Adipocyte (in vitro differentiated cells): ENCODE measurements around the gene PDLIM1.

ENCODE experiments used
- DNase-seq: peaks from one replicate; pipeline ENCODE4 v3.0.0-alpha.2; 2015; ENCODE audit warnings: low read depth
- H3K27me3 ChIP-seq: replicated peaks from 2 replicates; pipeline ENCODE4 v1.7.0; 2013; ENCODE audit warnings: mild to moderate bottlenecking, low read length, moderate library complexity; ENCODE audit not compliant: control insufficient read depth, insufficient read depth
- H3K36me3 ChIP-seq: 2 replicates; pipeline ENCODE4 v1.7.0; 2013; ENCODE audit warnings: low read length, mild to moderate bottlenecking, moderate library complexity; ENCODE audit not compliant: control insufficient read depth, insufficient read depth, severe bottlenecking
- H3K4me1 ChIP-seq: 2 replicates; pipeline ENCODE4 v1.7.0; 2013; ENCODE audit warnings: mild to moderate bottlenecking, low read length, moderate library complexity; ENCODE audit not compliant: control insufficient read depth, insufficient read depth
- H3K4me3 ChIP-seq: 2 replicates; pipeline ENCODE4 v1.7.0; 2013; ENCODE audit warnings: mild to moderate bottlenecking, low read length, moderate library complexity
- H3K9ac ChIP-seq: 2 replicates; pipeline ENCODE4 v1.7.0; 2013; ENCODE audit warnings: mild to moderate bottlenecking, low read length, moderate library complexity
- H3K9me3 ChIP-seq: 2 replicates; pipeline ENCODE4 v1.7.0; 2013; ENCODE audit warnings: mild to moderate bottlenecking, low read length, moderate library complexity; ENCODE audit not compliant: control insufficient read depth

Gene PDLIM1

DNA sequence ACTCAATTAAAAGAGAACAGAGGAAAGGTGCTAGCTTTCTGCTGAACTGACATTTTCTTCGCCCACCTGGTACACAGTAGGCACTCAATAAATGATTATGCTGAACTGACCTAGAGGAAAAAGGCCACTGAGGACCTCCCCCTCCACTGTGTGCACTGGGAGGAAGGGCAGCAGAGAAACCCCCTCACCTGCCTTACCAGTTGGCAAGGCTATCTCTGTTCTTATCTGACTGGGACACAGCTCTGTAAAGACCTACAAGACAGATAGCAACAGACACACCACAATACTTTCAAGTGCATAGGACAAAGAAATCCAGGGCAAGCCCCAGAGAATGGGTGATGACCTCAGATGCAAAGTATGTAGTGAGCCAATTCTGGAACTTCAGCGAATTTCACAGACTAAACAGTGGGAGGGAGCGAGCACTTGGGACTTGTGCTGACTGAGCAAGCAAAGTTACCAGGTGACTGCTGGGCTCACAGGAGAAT is 30.4 kb downstream of the PDLIM1 start:
- H3K4me3 ChIP-seq, result no peak overlapping the region
- H3K4me1 ChIP-seq, result peaks cover 16% of the 10 kb centered on the region
- peak overlapping the region; percentile 45 for H3K9ac ChIP-seq
- peak; percentile 80 for DNase-seq
- H3K9me3 ChIP-seq, result no peaks in the 10 kb centered on the region
- H3K27me3 ChIP-seq, result no peaks in the 10 kb centered on the region
- H3K36me3 ChIP-seq, result peaks cover 34% of the 10 kb centered on the region

DNA sequence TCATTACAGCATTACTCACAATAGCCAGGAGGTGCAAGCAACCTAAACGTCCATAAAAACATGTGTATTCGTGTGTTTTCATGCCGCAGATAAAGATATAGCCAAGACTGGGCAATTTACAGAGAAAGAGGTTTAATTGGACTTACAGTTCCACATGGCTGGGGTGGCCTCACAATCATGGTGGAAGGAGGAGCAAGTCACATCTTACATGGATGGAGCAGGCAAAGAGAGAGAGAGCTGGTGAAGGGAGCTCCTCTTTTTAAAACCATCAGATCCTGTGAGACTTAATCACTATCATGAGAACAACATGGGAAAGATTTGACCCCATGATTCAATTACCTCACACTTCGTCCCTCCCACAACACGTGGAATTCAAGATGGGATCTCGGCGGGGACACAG is 33.0 kb downstream of the PDLIM1 start:
- Histone ChIP-seq H3K9me3 (no peaks in the 10 kb centered on the region), H3K4me3 (no peak overlapping the region), H3K36me3 (peaks cover 21% of the 10 kb centered on the region), H3K9ac (no peak overlapping the region), H3K27me3 (no peaks in the 10 kb centered on the region), H3K4me1 (peaks cover 16% of the 10 kb centered on the region)
- no peak for DNase-seq

DNA sequence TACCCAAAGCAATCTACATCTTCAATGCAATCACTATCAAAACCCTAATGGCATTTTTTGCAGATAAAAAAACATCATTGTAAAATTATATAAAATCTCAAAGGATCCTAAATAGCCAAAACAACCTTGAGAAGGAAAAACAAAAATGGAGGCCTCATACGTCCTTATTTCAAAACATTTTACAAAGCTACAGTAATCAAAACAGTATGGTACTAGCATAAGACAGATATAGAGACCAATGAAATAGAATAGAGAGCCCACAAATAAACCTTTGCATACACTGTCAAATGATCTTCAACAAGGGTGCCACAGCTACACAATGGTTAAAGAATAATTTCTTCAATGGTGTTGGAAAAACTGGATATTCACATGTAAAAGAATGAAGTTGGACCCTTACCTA is 34.5 kb downstream of the PDLIM1 start:
- no peak overlapping the region for H3K4me3 ChIP-seq
- H3K27me3 ChIP-seq, result no peaks in the 10 kb centered on the region
- peaks cover 21% of the 10 kb centered on the region for H3K36me3 ChIP-seq
- DNase-seq, result no peak
- no peaks in the 10 kb centered on the region for H3K9me3 ChIP-seq
- peaks cover 12% of the 10 kb centered on the region for H3K4me1 ChIP-seq
- H3K9ac ChIP-seq, result no peak overlapping the region

GRCh38 chr10:95254629-95255028 is 36.2 kb downstream of the PDLIM1 start:
- Histone ChIP-seq H3K9ac (no peak overlapping the region), H3K27me3 (no peaks in the 10 kb centered on the region), H3K36me3 (peaks cover 17% of the 10 kb centered on the region), H3K4me1 (no peaks in the 10 kb centered on the region), H3K9me3 (no peaks in the 10 kb centered on the region), H3K4me3 (no peak overlapping the region)
- DNase-seq, result no peak

DNA sequence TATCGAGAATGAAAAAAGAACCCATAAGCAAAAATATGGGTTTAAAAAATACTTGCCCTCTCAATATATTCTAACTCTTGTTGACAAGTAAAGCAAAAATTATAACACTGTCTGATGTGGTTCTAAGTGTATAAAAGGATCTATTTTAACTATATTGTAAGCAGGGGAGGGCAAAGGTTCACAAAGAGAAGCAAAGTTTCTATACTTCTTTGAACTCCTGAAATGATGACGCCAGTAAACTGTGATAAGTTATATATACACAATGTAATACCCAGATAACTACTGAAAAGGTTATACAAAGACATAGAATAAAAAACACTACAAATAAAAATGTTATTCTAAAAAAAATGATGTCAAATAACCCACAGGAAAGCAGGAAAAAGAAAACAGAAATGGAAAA is 37.1 kb downstream of the PDLIM1 start:
- H3K9me3 ChIP-seq, result no peaks in the 10 kb centered on the region
- H3K36me3 ChIP-seq, result peaks cover 15% of the 10 kb centered on the region
- H3K27me3 ChIP-seq, result no peaks in the 10 kb centered on the region
- H3K9ac ChIP-seq, result no peak overlapping the region
- H3K4me3 ChIP-seq, result no peak overlapping the region
- H3K4me1 ChIP-seq, result peaks cover 1% of the 10 kb centered on the region
- DNase-seq, result no peak

DNA sequence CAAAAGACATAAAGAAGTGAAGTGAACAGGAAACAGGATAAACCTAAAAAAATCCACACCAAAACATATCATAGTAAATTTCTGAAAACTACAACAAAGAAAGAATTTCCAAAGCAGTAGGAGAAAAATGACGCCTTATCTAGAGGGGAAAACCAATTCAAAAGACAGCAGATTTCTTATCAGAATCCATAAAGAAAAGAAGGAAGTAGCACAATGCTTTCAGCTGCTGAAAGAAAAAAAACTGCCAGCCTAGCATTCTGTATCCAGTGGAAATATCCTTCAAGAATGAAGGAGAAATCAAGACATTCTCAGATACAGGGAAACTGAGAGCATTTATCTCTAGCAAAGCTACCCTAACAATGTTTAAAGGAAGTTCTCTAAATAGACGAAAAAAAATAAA is 37.8 kb downstream of the PDLIM1 start:
- no peak overlapping the region for H3K4me3 ChIP-seq
- no peak overlapping the region for H3K9ac ChIP-seq
- peaks cover 4% of the 10 kb centered on the region for H3K4me1 ChIP-seq
- no peak for DNase-seq
- H3K36me3 ChIP-seq, result peaks cover 15% of the 10 kb centered on the region
- no peaks in the 10 kb centered on the region for H3K27me3 ChIP-seq
- H3K9me3 ChIP-seq, result no peaks in the 10 kb centered on the region

- DNase-seq, result no peak
- no peaks in the 10 kb centered on the region for H3K9me3 ChIP-seq
- H3K27me3 ChIP-seq, result no peaks in the 10 kb centered on the region
- H3K4me1 ChIP-seq, result peaks cover 20% of the 10 kb centered on the region
- peaks cover 5% of the 10 kb centered on the region for H3K36me3 ChIP-seq
- H3K9ac ChIP-seq, result no peak overlapping the region
- no peak overlapping the region for H3K4me3 ChIP-seq
Measured at GRCh38 chr10:95250856-95251255, 39.9 kb downstream of the PDLIM1 start.

GRCh38 chr10:95249467-95249866 is 41.3 kb downstream of the PDLIM1 start:
- peaks cover 20% of the 10 kb centered on the region for H3K4me1 ChIP-seq
- DNase-seq, result no peak
- no peak overlapping the region for H3K4me3 ChIP-seq

DNA sequence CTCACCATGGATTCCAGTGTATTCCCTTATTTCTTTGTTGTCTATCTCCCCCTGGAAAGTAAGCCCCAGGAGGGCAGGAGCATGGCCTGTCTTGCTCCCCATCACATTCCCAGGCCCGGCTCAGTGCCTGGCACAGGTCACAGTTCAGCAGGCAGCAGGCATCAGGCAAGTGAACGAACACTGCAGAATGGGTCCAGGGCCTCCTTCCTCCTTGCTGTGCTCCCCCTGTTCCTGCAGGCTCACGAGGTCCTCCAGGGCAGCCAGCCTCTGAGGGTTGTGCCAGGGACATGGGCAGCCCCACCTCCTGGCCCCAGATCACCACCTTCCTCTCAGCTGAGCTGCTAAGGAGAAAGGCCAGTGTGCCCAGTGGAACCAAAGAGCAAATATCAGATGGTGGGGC is 41.8 kb downstream of the PDLIM1 start:
- Histone ChIP-seq H3K4me3 (no peak overlapping the region), H3K9ac (no peak overlapping the region), H3K36me3 (peaks cover 23% of the 10 kb centered on the region), H3K4me1 (peaks cover 20% of the 10 kb centered on the region), H3K27me3 (no peaks in the 10 kb centered on the region), H3K9me3 (no peaks in the 10 kb centered on the region)
- DNase-seq, result no peak

More at GRCh38 chr10:95249467-95249866, 41.3 kb downstream of the PDLIM1 start:
- Histone ChIP-seq H3K9me3 (no peaks in the 10 kb centered on the region), H3K9ac (no peak overlapping the region), H3K27me3 (no peaks in the 10 kb centered on the region), H3K36me3 (peaks cover 19% of the 10 kb centered on the region)

GRCh38 chr10:95247881-95248583 is 42.8 kb downstream of the PDLIM1 start:
- H3K9me3 ChIP-seq, result no peaks in the 10 kb centered on the region
- DNase-seq, result no peak
- H3K4me1 ChIP-seq, result peaks cover 20% of the 10 kb centered on the region
- peaks cover 24% of the 10 kb centered on the region for H3K36me3 ChIP-seq
- H3K4me3 ChIP-seq, result no peak overlapping the region
- H3K27me3 ChIP-seq, result no peaks in the 10 kb centered on the region
- H3K9ac ChIP-seq, result peak overlapping the region; percentile 50

DNA sequence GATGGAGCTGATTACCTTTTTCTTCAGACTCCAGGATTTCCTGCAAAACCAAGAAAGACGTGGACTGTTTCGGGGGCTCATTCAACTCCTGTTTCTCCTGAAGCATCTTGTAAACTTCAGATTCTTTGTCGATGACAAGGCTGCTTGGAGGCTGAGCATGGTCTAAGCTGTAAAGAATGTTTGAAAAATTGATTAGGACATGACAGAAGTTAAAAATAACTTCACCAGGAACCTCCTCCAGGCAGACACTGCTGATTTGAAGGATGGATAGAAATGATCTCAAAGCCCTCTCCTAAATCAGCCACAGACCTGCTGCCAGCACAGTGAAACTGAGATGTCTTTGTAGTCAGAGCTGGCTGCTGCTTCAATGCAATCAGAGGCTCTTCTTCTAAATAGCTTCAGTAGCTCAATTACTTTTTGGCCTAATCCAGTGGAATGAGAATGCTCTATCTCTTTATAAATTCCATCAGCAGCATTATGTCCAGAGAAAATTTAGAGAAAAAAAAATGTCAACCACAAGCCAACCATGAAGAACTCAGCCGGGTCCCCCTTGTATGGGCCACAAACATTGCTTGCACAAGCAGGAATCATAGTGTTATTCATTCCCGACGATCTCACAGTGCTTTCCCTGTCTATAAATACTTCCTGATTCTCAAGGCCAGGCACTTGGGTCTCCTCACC is 43.5 kb downstream of the PDLIM1 start:
- DNase-seq, result peak; percentile 75
- peak overlapping the region; percentile 56 for H3K9ac ChIP-seq
- no peaks in the 10 kb centered on the region for H3K9me3 ChIP-seq
- H3K4me1 ChIP-seq, result peaks cover 24% of the 10 kb centered on the region
- peaks cover 24% of the 10 kb centered on the region for H3K36me3 ChIP-seq
- no peak overlapping the region for H3K4me3 ChIP-seq
- no peaks in the 10 kb centered on the region for H3K27me3 ChIP-seq
